Activated CD8-positive, alpha-beta memory T cell treated with anti-CD3 and anti-CD28 coated beads for 36 hours (primary cell): ENCODE data around the gene NPR2. TPM values are rescaled to one million over a fixed set of nuclear protein-coding genes. Genes with fewer than 3 reads are reported as not detected.

Experiments
- CTCF ChIA-PET: fragments of 350-600 bp; sonication (Branson Sonifier 250); formaldehyde crosslinking; loops from one replicate; lab custom pipeline; 2021; ENCODE audit warnings: antibody characterized with exemption; lab: Charles Lee
- POLR2A ChIA-PET: fragments of 350-600 bp; sonication (Branson Sonifier 250); formaldehyde crosslinking; loops from one replicate; lab custom pipeline; 2021; ENCODE audit warnings: antibody characterized with exemption; lab: Charles Lee
- total RNA-seq, 2 experiments: library from RNA; stranded (reverse); gene quantifications; one replicate each; pipeline ENCODE4 v1.2.3, GENCODE V29; 2021

Gene NPR2
- total RNA-seq, 2 experiments from 2014 or later = 9.7 TPM

GRCh38 chr9:35790385-35791296 is 750 bp upstream of the NPR2 start:
- CTCF ChIA-PET = interaction anchor here (0.5 to 2.9 kb wide), 26 partner anchors 8 to 161 kb away, joined by 3 to 17 read pairs (median 3); partner anchors contain the start of genes FAM221B and TMEM8B
- POLR2A ChIA-PET = interaction anchor here (0.6 kb wide), 1 partner anchor 42 kb away, joined by 3 read pairs; the partner anchor contains the start of genes GBA2 and RGP1

- POLR2A ChIA-PET = no interaction called here
- CTCF ChIA-PET = no interaction called here
Observed at GRCh38 chr9:35792024-35792813, 828 bp downstream of the NPR2 start.

- ChIA-PET POLR2A (no interaction called here), CTCF (no interaction called here)
Observed at GRCh38 chr9:35792826-35793225, 1.4 kb downstream of the NPR2 start.

DNA sequence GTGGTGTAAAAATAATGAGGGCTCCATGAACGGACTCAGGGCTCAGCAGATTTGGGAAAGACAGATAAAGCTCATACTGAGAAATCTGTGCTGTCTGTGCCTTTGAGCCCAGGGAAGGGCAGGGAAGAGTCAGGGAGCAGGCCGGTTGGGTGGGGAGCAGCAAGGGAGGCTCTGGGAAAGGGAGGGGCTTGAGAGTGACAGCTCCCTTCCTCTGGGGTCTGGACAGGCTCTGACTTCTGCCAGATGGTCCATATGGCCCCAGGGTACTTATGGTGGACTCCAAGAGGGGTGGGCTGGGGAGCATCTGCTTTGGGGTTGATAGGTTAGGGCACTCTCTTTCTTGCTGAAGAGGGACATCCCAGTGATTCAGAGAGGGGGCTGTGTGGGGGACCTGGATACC is 2.1 kb downstream of the NPR2 start:
- POLR2A ChIA-PET = no interaction called here
- CTCF ChIA-PET = no interaction called here

- POLR2A ChIA-PET = no interaction called here
- CTCF ChIA-PET = interaction anchor here (1.9 kb wide), 1 partner anchor 87 kb away, joined by 4 read pairs; no protein-coding TSS in a partner anchor
Observed at GRCh38 chr9:35795695-35796094, 4.3 kb downstream of the NPR2 start.

DNA sequence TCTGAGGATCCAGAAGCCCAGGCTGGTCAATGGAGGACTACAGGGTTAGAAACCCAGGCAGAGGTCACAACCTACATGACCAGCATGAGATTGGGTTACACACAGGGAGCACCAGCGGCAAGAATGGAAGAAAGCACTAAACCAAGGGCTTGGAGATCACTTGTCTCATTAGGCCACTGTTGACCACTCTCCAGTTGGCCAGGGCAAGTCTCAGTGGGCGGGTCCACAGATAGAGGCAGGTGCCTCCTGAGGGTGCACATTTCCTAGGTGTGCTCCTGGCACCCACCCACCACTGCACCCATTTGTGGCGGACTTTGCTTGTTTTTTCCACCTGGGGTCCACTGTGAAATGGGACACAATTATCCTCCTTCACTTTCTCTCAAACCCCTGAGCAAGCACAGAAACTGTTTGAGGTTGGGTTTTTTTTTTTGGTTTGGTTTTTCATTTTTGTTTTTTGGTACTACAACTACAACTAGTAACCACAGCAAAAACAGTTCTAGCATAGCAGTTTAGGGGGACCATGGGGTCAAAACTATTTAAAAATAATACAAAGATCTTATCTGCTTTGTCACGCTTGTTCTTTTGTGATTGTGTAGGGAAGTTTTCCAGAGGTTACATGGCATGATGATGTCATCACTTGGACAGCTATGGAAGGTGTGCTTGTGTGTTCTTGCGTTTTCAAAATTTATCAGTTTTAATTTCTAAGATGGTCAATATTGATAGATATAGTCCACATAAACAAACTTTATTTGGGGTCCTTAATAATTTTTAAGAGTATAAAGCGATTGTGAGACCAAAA is 6.1 kb downstream of the NPR2 start:
- CTCF ChIA-PET = interaction anchor here (0.8 to 1.8 kb wide), 2 partner anchors 14 to 29 kb away, joined by 3 to 5 read pairs; partner anchors contain the start of gene SPAG8

GRCh38 chr9:35798658-35799374 is 7.4 kb downstream of the NPR2 start:
- CTCF ChIA-PET = interaction anchor here (1.2 to 1.8 kb wide), 3 partner anchors 8 to 28 kb away, joined by 4 to 7 read pairs (median 5); partner anchors contain the start of gene SPAG8
- POLR2A ChIA-PET = interaction anchor here (1.2 kb wide), 1 partner anchor 16 kb away, joined by 3 read pairs; the partner anchor contains the start of gene HINT2

More for the DNA sequence above, 6.1 kb downstream of the NPR2 start:
- POLR2A ChIA-PET = interaction anchor here (0.5 to 0.6 kb wide), 3 partner anchors 31 to 122 kb away, joined by 3 read pairs; partner anchors contain the start of genes FAM221B and TMEM8B

DNA sequence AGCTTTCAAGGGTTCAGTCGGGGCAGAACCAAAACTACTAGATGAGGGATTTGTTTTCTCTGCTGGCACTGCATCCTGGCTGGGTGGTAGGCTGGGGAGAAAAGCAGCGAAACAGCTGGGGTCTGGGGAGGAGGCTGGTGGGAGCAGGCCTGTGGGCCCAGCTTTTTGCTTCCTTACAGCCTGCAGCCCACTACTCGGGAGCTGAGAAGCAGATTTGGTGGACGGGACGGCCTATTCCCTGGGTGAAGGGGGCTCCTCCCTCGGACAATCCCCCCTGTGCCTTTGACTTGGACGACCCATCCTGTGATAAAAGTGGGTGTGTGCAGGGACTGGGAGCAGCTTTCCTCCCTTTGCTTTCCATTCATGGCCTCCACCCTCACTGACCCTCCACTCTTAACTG is 9.1 kb downstream of the NPR2 start:
- ChIA-PET CTCF (interaction anchor here (1.3 kb wide), 1 partner anchor 142 kb away, joined by 3 read pairs; the partner anchor contains the start of gene CCDC107), POLR2A (no interaction called here)

GRCh38 chr9:35801328-35802128 is 10.1 kb downstream of the NPR2 start:
- POLR2A ChIA-PET = no interaction called here

GRCh38 chr9:35806101-35806500 is 14.7 kb downstream of the NPR2 start:
- ChIA-PET CTCF (interaction anchor here (0.9 to 1.7 kb wide), 2 partner anchors 16 to 50 kb away, joined by 3 to 5 read pairs; no protein-coding TSS in a partner anchor), POLR2A (no interaction called here)

More at GRCh38 chr9:35801328-35802128, 10.1 kb downstream of the NPR2 start:
- CTCF ChIA-PET = no interaction called here

- POLR2A ChIA-PET = no interaction called here
- CTCF ChIA-PET = interaction anchor here (1.0 to 1.1 kb wide), 2 partner anchors 18 to 74 kb away, joined by 3 read pairs; no protein-coding TSS in a partner anchor
Observed at GRCh38 chr9:35808433-35808832, 17.0 kb downstream of the NPR2 start.

DNA sequence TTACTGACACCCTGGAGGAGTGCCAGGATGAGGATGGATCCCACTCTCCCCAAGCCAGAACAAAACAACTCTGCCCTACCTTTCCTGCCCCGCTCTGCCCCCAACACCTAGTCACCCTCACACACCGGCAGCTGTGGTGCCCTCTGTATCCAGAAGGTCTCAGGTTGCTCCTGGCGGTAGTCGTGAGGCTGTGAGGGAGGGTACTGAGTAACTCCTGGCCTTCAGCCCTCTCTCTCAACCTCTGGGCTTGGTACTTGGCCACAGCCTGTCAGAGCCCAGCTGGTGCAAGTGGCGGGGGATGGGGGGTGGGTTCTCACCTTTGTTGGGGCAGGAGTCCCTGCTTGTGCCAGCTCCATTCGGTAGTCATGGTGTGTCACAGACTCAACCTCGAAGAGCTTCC is 18.7 kb downstream of the NPR2 start:
- ChIA-PET CTCF (interaction anchor here (1.3 kb wide), 1 partner anchor 20 kb away, joined by 3 read pairs; no protein-coding TSS in a partner anchor), POLR2A (no interaction called here)

DNA sequence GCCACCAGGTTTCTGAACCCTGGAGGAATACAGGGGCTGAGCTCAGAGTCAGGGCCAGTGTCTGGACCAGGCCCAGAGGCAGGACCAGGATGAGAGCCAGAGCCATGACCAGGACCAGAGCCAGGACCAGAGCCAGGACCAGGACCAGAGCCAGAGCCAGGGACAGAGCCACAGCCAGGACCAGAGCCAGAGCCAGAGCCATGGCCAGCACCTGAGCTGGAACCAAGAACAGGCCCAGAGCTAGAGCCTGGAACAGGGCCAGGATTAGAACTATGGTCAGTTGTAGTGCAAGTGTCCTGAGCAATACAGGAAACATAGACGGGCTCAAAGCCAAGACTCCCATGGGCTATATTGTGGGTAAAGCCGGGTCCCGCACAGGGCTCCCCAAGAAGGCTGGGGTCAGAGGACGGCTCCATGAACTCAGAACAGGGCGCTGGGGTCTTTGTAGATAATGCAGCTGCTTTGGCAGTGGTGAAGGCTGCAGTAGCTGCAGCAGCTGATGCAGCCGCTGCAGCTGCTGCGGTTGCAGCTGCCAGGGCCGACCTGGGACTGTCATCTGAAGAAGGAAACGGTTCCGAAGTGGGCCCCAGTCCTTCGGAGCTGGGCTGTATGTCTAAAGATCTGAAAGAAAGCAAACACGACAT is 20.1 kb downstream of the NPR2 start:
- CTCF ChIA-PET = interaction anchor here (0.9 to 2.7 kb wide), 12 partner anchors 9 to 85 kb away, joined by 3 to 8 read pairs (median 4); partner anchors contain the start of gene TLN1
- POLR2A ChIA-PET = interaction anchor here (0.6 to 1.1 kb wide), 3 partner anchors 18 to 822 kb away, joined by 3 to 4 read pairs (median 3); partner anchors contain the start of genes DNAJB5 and TMEM8B

DNA sequence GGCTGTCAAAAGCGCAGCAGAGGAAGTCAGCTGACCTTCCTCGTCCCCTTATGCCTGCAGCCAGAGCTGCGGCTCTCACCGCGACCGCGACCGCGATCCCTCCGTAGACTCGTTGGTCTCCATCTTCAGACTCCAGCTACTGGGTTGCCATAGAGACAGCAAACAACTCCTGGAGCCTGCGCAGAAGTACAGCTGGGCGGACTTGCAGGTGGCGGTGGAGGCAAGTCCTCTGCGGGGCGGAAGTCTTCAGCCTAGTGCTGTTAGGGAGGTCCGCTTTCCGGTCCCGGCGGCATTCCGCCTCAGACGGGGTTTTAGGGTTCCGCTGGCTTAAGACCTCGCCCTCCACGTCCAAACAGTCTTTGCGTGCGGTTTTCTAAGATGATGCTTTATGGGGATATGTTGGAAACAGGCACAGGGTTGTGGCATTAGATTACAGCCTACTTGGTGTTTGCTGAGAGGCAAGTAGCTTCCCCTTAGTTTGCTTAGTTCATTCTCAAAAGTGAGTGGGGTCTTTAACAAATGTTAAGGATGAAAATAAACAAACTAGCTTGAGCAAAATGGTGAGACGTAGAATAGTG is 20.7 kb downstream of the NPR2 start, which contains the start of gene SPAG8:
SPAG8 (minus strand) TSS at position 238 of the 578 bp plus-strand sequence; CDS start at position 123, 115 bp downstream.
- POLR2A ChIA-PET = interaction anchor here (0.6 to 1.1 kb wide), 2 partner anchors 17 to 823 kb away, joined by 3 read pairs; partner anchors contain the start of genes DNAJB5 and TMEM8B

GRCh38 chr9:35813434-35814105 is 22.2 kb downstream of the NPR2 start:
- POLR2A ChIA-PET = interaction anchor here (1.1 kb wide), 1 partner anchor 15 kb away, joined by 3 read pairs; no protein-coding TSS in a partner anchor
- CTCF ChIA-PET = interaction anchor here (2.7 kb wide), 1 partner anchor 11 kb away, joined by 8 read pairs; no protein-coding TSS in a partner anchor

More for the DNA sequence above, 20.7 kb downstream of the NPR2 start, which contains the start of gene SPAG8:
- CTCF ChIA-PET = interaction anchor here (1.2 to 2.7 kb wide), 11 partner anchors 9 to 86 kb away, joined by 3 to 8 read pairs (median 4); partner anchors contain the start of gene TLN1
